ENCODE measurements around the gene GOLGA8K. TPM values are rescaled to one million over a fixed set of nuclear protein-coding genes. Genes with fewer than 3 reads are reported as not detected.
"Not testable (repeated sequence)": the region's sequence is repeated elsewhere in the genome, so short reads cannot be mapped to it uniquely, and the experiment has no call there.

The GOLGA8K gene
- total and polyA plus RNA-seq, 2 of the 8 experiments (the other 6 are each of a cell fraction or from before 2014, with no cell fraction given): 0.47 to 1.3 TPM

GRCh38 chr15:32356909-32357308 is 46.2 kb downstream of the GOLGA8K start:
- H3K14ac ChIP-seq (ENCODE audit: insufficient read length); DNase-seq (ENCODE audit: low read depth in 1 of 2, low spot score in 2 of 2): not testable (repeated sequence)

GRCh38 chr15:32352748-32353147 is 50.3 kb downstream of the GOLGA8K start:
- H4K20me1 ChIP-seq (replicated peaks in 1 of 2; ENCODE audit: control insufficient read depth in 1 of 2, insufficient read depth in 2 of 2, low read length in 2 of 2); H3K23ac ChIP-seq (ENCODE audit: insufficient read length); H4K91ac ChIP-seq (replicated peaks; ENCODE audit: insufficient read length, low read length); H2AK5ac ChIP-seq (ENCODE audit: low read depth, low read length); DNase-seq (ENCODE audit: low read depth in 1 of 2, low spot score in 2 of 2); H4K5ac ChIP-seq (ENCODE audit: insufficient read length, low read depth, low read length); H3K27me3 ChIP-seq (replicated peaks in 1 of 4; ENCODE audit: control insufficient read depth in 3 of 4, extremely low read depth in 1 of 4, insufficient read depth in 3 of 4, low read length in 3 of 4); H3K18ac ChIP-seq (ENCODE audit: extremely low read depth, low read length); H3K9ac ChIP-seq (replicated peaks in 1 of 4; ENCODE audit: extremely low read depth in 1 of 4, low read depth in 3 of 4, low read length in 3 of 4); H4K8ac ChIP-seq (ENCODE audit: extremely low read depth, insufficient read depth, low read length); H2AFZ ChIP-seq (ENCODE audit: low read length); H2BK12ac ChIP-seq (ENCODE audit: low read depth, low read length); H2BK5ac ChIP-seq (ENCODE audit: low read depth, low read length); H3K4me3 ChIP-seq (ENCODE audit: extremely low read depth in 1 of 4, insufficient read depth in 2 of 4, low read depth in 3 of 4, low read length in 4 of 4); CTCF ChIA-PET (ENCODE audit: partially characterized antibody); H3K4me2 ChIP-seq (ENCODE audit: insufficient read depth in 1 of 2, low read depth in 2 of 2, low read length in 2 of 2); POLR2A ChIA-PET (ENCODE audit: partially characterized antibody); H3K27ac ChIP-seq (ENCODE audit: low read depth, low read length); H3K23me2 ChIP-seq (ENCODE audit: low read depth, low read length); H2BK15ac ChIP-seq (ENCODE audit: low read length); H3K4ac ChIP-seq (replicated peaks; ENCODE audit: insufficient read length, low read depth, low read length); H3K4me1 ChIP-seq (replicated peaks in 1 of 4; ENCODE audit: control insufficient read depth in 3 of 4, insufficient read depth in 4 of 4, low read length in 3 of 4); FAIRE-seq; H3K36me3 ChIP-seq (ENCODE audit: control insufficient read depth in 2 of 4, insufficient read depth in 4 of 4, low read length in 3 of 4); H3K14ac ChIP-seq (ENCODE audit: insufficient read length); H3K56ac ChIP-seq (replicated peaks; ENCODE audit: insufficient read length, low read depth, low read length); H2BK120ac ChIP-seq (replicated peaks; ENCODE audit: low read depth, low read length); H3K79me2 ChIP-seq (ENCODE audit: control insufficient read depth in 1 of 2, insufficient read depth in 2 of 2, low read length in 2 of 2); H3K9me3 ChIP-seq (ENCODE audit: insufficient read depth in 2 of 2, low read depth in 1 of 2, low read length in 1 of 2); H2BK20ac ChIP-seq (ENCODE audit: low read length); H3K79me1 ChIP-seq (ENCODE audit: low read depth, low read length): not testable (repeated sequence)
- no CpG with 5 or more reads among the region's 7 CpGs for WGBS, 2 experiments (ENCODE audit: extremely low coverage in 1 of 2, insufficient coverage in 1 of 2, insufficient read length in 1 of 2, insufficient replicate concordance in 2 of 2, low coverage in 1 of 2, low lambda C conversion rate in 2 of 2, missing lambda C conversion rate in 1 of 2)

More at GRCh38 chr15:32356909-32357308, 46.2 kb downstream of the GOLGA8K start:
- H4K5ac ChIP-seq (ENCODE audit: insufficient read length, low read depth, low read length); H3K23me2 ChIP-seq (ENCODE audit: low read depth, low read length); H3K79me2 ChIP-seq (ENCODE audit: control insufficient read depth in 1 of 2, insufficient read depth in 2 of 2, low read length in 2 of 2); H4K91ac ChIP-seq (replicated peaks; ENCODE audit: insufficient read length, low read length); H2AK5ac ChIP-seq (ENCODE audit: low read depth, low read length); H3K4me3 ChIP-seq (ENCODE audit: extremely low read depth in 1 of 4, insufficient read depth in 2 of 4, low read depth in 3 of 4, low read length in 4 of 4); H2BK20ac ChIP-seq (ENCODE audit: low read length); H3K56ac ChIP-seq (replicated peaks; ENCODE audit: insufficient read length, low read depth, low read length); H2BK15ac ChIP-seq (ENCODE audit: low read length); H3K27ac ChIP-seq (ENCODE audit: low read depth, low read length); H2BK5ac ChIP-seq (ENCODE audit: low read depth, low read length); H3K4ac ChIP-seq (replicated peaks; ENCODE audit: insufficient read length, low read depth, low read length); H2BK120ac ChIP-seq (replicated peaks; ENCODE audit: low read depth, low read length); H3K9ac ChIP-seq (replicated peaks in 1 of 4; ENCODE audit: extremely low read depth in 1 of 4, low read depth in 3 of 4, low read length in 3 of 4); H3K36me3 ChIP-seq (ENCODE audit: control insufficient read depth in 2 of 4, insufficient read depth in 4 of 4, low read length in 3 of 4); H4K20me1 ChIP-seq (replicated peaks in 1 of 2; ENCODE audit: control insufficient read depth in 1 of 2, insufficient read depth in 2 of 2, low read length in 2 of 2); H4K8ac ChIP-seq (ENCODE audit: extremely low read depth, insufficient read depth, low read length); H2BK12ac ChIP-seq (ENCODE audit: low read depth, low read length); H3K4me2 ChIP-seq (ENCODE audit: insufficient read depth in 1 of 2, low read depth in 2 of 2, low read length in 2 of 2); H3K4me1 ChIP-seq (replicated peaks in 1 of 4; ENCODE audit: control insufficient read depth in 3 of 4, insufficient read depth in 4 of 4, low read length in 3 of 4); H3K23ac ChIP-seq (ENCODE audit: insufficient read length); H3K27me3 ChIP-seq (replicated peaks in 1 of 4; ENCODE audit: control insufficient read depth in 3 of 4, extremely low read depth in 1 of 4, insufficient read depth in 3 of 4, low read length in 3 of 4); FAIRE-seq; H3K18ac ChIP-seq (ENCODE audit: extremely low read depth, low read length); POLR2A ChIA-PET (ENCODE audit: partially characterized antibody); H3K79me1 ChIP-seq (ENCODE audit: low read depth, low read length); H2AFZ ChIP-seq (ENCODE audit: low read length); H3K9me3 ChIP-seq (ENCODE audit: insufficient read depth in 2 of 2, low read depth in 1 of 2, low read length in 1 of 2); CTCF ChIA-PET (ENCODE audit: partially characterized antibody): not testable (repeated sequence)

Data from H1 (cell line).